Measurements from ENCODE around the gene IFT122. TPM values are rescaled to one million over a fixed set of nuclear protein-coding genes. Genes with fewer than 3 reads are reported as not detected.
"Not testable (repeated sequence)": the region's sequence is repeated elsewhere in the genome, so short reads cannot be mapped to it uniquely, and the experiment has no call there.

The IFT122 gene
- total RNA-seq, 6 donors from 2014 or later: 23.7 to 126 (median 29.1) TPM

- Histone ChIP-seq H3K36me3 (peaks cover 0 to 23% (median 12%) of the 10 kb centered on the region in 4 donors), H3K4me1 (peaks cover 29 to 48% (median 41%) of the 10 kb centered on the region in 4 donors), H3K27ac (peak overlapping the region; percentile 76 to 87 (median 82))
- H3K27me3 ChIP-seq; H3K4me3 ChIP-seq; ATAC-seq (ENCODE audit: low FRiP score in 2 of 2); H3K9me3 ChIP-seq: not testable (repeated sequence)
- 48 to 62% methylated on average over 2 to 8 of the region's 8 CpGs for whole genome bisulfite sequencing, 2 donors
- peak in 1 of 2 donors; percentile 48 for DNase-seq
Measured at GRCh38 chr3:129498603-129499488, 58.8 kb downstream of the IFT122 start.

- not testable (repeated sequence) for H3K27me3 ChIP-seq; H3K4me3 ChIP-seq; DNase-seq; H3K9me3 ChIP-seq; ATAC-seq (ENCODE audit: low FRiP score in 2 of 2)
- TF ChIP-seq EP300 (IDR thresholded peaks at IDR 0.05): peak in 1 of 4 donors; percentile 91
- H3K4me1 ChIP-seq: peaks cover 26 to 53% (median 33%) of the 10 kb centered on the region in 4 donors
- WGBS, 2 donors: 66 to 77% methylated on average over 7 to 14 of the region's 14 CpGs
- H3K27ac ChIP-seq: peak overlapping the region; percentile 76 to 87 (median 82)
- peaks cover 0 to 31% (median 13%) of the 10 kb centered on the region in 4 donors for H3K36me3 ChIP-seq
Measured at GRCh38 chr3:129499604-129500333, 59.7 kb downstream of the IFT122 start.

- no peaks in the 10 kb centered on the region for H3K27me3 ChIP-seq
- no peak for TF ChIP-seq EP300 (IDR thresholded peaks at IDR 0.05)
- no peak for TF ChIP-seq POLR2AphosphoS5 (IDR thresholded peaks at IDR 0.05)
- no peak for TF ChIP-seq POLR2A (IDR thresholded peaks at IDR 0.05)
- TF ChIP-seq CTCF (IDR thresholded peaks at IDR 0.05): no peak
- no peak for ATAC-seq (ENCODE audit: low FRiP score in 2 of 2)
- H3K36me3 ChIP-seq: peaks cover under 1 to 36% (median 13%) of the 10 kb centered on the region in 4 donors
- 74 to 80% methylated on average over 5 of the region's 5 CpGs for WGBS, 2 donors
- no peak overlapping the region for H3K4me3 ChIP-seq
- peaks cover 26 to 51% (median 30%) of the 10 kb centered on the region in 4 donors for H3K4me1 ChIP-seq
- H3K27ac ChIP-seq: peak overlapping the region; percentile 53 to 87 (median 76)
- no peaks in the 10 kb centered on the region for H3K9me3 ChIP-seq
- DNase-seq: no peak
Measured at GRCh38 chr3:129500334-129500658, 60.3 kb downstream of the IFT122 start.

GRCh38 chr3:129501630-129502029, 61.6 kb downstream of the IFT122 start:
- H3K4me1 ChIP-seq: peaks cover 23 to 46% (median 30%) of the 10 kb centered on the region in 4 donors
- 77 to 86% methylated on average over 5 of the region's 5 CpGs for WGBS, 2 donors
- ATAC-seq (ENCODE audit: low FRiP score in 2 of 2) (no peak), DNase-seq (no peak)
- peaks cover 3 to 44% (median 16%) of the 10 kb centered on the region in 4 donors for H3K36me3 ChIP-seq
- no peaks in the 10 kb centered on the region for H3K9me3 ChIP-seq
- H3K27me3 ChIP-seq: no peaks in the 10 kb centered on the region
- peak overlapping the region; percentile 9 to 87 (median 40) for H3K27ac ChIP-seq
- no peak overlapping the region for H3K4me3 ChIP-seq
- TF ChIP-seq POLR2AphosphoS5 (IDR thresholded peaks at IDR 0.05) (no peak), POLR2A (IDR thresholded peaks at IDR 0.05) (no peak), EP300 (IDR thresholded peaks at IDR 0.05) (no peak), CTCF (IDR thresholded peaks at IDR 0.05) (no peak)

GRCh38 chr3:129502641-129503408, 62.8 kb downstream of the IFT122 start:
- ATAC-seq (ENCODE audit: low FRiP score in 2 of 2) (no peak), DNase-seq (no peak)
- TF ChIP-seq EP300 (IDR thresholded peaks at IDR 0.05): no peak
- no peak for TF ChIP-seq POLR2A (IDR thresholded peaks at IDR 0.05)
- TF ChIP-seq POLR2AphosphoS5 (IDR thresholded peaks at IDR 0.05): no peak
- no peak for TF ChIP-seq CTCF (IDR thresholded peaks at IDR 0.05)
- H3K27ac ChIP-seq: peak overlapping the region in 3 of 4 donors; percentile 17 to 87 (median 53)
- H3K9me3 ChIP-seq: no peaks in the 10 kb centered on the region
- no peak overlapping the region for H3K4me3 ChIP-seq
- H3K27me3 ChIP-seq: no peaks in the 10 kb centered on the region
- 96 to 97% methylated on average over 18 of the region's 18 CpGs for WGBS, 2 donors
- peaks cover 20 to 38% (median 27%) of the 10 kb centered on the region in 4 donors for H3K4me1 ChIP-seq
- H3K36me3 ChIP-seq: peaks cover 3 to 54% (median 20%) of the 10 kb centered on the region in 4 donors

Data from upper lobe of left lung (tissue), 6 donors.